NCI-H1105 (cell line): ENCODE results near the gene LRCH2.
"Not testable (repeated sequence)": the region's sequence is repeated elsewhere in the genome, so short reads cannot be mapped to it uniquely, and the experiment has no call there.

Experiments used
- DNase-seq: peaks from one replicate; lab custom pipeline; 2025; lab: John Stamatoyannopoulos, UW

LRCH2 gene, protein sequence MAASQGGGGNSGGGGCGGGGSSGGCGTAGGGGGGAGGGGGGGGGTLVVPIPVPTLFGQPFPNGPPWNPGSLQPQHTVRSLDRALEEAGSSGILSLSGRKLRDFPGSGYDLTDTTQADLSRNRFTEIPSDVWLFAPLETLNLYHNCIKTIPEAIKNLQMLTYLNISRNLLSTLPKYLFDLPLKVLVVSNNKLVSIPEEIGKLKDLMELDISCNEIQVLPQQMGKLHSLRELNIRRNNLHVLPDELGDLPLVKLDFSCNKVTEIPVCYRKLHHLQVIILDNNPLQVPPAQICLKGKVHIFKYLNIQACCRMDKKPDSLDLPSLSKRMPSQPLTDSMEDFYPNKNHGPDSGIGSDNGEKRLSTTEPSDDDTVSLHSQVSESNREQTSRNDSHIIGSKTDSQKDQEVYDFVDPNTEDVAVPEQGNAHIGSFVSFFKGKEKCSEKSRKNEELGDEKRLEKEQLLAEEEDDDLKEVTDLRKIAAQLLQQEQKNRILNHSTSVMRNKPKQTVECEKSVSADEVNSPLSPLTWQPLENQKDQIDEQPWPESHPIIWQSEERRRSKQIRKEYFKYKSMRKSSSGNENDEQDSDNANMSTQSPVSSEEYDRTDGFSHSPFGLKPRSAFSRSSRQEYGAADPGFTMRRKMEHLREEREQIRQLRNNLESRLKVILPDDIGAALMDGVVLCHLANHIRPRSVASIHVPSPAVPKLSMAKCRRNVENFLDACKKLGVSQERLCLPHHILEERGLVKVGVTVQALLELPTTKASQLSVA

DNA sequence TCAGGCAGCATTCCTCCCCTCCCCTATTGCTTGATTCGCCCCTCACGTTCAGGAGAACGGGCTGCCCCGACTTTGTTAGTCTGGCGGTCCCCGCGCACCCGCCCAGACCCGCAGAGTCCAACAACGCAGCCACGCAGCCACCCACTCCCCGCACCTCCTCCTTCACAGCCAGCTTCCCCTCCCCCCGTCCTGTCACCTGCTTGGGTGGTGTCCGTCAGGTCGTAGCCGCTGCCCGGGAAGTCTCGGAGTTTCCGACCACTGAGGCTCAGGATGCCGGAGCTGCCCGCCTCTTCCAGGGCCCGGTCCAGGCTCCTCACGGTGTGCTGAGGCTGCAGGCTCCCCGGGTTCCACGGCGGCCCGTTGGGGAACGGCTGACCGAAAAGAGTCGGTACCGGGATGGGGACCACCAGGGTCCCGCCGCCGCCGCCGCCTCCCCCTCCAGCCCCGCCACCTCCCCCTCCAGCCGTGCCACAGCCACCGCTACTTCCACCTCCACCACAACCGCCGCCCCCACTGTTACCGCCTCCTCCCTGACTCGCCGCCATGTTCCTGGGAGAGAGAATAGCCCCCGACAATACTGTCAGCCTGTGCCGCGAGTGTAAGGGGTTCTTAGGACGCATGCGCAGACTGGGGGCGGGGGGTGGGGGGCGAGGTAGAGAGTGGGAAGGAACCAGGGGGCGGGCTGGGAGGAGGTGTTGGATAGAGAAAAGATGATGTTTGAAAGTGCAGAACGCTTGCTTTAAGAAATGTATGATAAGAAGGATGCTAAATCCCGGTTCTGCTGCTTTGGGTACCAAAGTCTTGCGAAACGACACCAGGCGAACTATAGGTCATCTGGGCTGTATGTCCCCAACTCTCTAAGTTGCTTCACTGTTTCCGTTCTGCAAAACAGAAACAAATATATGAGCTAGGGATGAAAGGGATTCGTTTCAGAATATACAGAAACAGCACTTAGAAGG, at the start of gene LRCH2:
Gene LRCH2, minus strand, starts transcription at position 600 of the 959 bp plus-strand sequence. Its CDS starts 55 bp downstream, at position 545.
- peak; percentile 21 for DNase-seq

DNA sequence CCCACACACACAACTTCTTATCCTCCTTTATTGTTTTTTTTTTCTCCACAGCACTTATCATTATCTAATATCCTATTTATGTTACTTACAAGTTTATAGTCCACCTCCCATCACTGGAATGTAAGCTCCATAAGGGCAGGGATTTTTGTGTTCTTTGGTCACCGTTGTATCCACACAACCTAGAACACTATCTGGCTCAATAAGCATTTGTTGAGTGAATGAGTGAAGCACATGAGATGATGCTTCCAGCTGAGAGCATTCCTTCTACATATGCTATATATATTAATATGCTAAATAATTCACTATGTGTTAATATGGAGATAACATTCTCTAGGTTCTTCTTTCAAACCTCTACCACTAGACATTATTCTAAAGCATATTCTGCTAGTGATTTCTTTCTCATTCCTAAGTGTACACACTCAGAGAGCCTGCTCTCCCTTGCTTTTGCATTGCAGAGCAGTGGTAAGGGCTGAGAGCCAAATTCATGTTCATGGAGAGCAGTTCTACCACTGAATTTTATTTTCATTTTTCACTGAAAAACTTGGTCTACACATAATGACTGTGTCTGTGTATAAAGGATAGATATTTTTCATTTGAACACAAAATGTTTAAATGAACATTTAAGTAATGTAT, 35.3 kb upstream of the LRCH2 start:
- DNase-seq, result no peak

DNA sequence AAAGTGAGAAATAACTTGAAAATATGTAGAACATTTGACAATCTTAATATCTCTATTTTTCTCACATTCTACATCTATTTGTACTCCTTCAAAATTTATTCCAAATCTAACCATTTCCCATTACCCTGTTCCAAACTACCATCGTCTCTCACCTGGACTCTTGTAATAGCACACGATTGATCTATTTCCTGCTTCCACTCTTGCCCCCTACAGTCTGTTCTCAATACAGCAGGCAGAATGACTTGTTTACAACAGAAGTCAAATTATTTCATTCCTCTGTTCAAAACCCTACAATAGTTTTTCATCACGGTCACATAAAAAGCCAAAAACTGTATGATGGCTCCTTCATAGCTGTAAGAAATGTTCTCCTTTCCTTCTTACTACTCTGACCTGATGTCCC, 34.5 kb upstream of the LRCH2 start:
- no peak for DNase-seq

DNA sequence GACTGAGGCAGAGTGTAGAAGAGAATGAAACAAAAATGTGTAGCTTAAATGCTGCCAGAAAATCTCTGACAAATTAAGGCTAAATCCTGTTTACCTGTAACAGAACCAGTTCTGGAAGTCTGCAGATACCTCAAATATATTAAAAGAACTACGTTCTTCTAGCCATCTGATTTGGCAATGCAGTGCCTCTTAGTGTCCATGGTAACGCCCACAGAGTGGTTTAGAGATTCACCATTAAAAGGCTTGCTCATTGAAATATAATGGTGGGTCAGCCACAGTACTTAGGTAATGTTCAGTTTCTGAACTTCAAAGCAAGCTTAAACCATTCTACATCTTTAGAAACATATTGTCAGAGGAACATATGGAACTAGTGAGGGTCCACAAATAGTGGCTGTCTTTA, 32.4 kb upstream of the LRCH2 start:
- DNase-seq, result peak; percentile 0

DNA sequence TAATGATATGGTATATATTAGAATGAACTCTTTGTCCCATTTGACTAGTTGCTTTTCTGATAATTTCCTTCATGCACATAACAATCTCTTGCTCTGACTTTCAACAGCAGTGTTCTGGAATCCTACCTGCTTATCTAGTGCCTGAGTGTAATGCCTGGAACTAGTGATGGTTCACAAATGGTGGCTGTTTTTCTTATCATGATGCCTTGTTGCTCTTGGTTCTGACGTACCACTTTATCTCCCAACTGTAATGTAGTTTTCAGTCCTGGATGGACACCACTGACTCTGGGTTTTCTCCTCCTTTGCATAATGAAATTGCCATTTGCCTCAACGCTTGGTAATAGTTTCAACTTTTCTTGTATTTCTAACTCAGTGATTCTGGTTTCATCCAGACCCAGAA, 30.1 kb upstream of the LRCH2 start:
- DNase-seq, result no peak

DNA sequence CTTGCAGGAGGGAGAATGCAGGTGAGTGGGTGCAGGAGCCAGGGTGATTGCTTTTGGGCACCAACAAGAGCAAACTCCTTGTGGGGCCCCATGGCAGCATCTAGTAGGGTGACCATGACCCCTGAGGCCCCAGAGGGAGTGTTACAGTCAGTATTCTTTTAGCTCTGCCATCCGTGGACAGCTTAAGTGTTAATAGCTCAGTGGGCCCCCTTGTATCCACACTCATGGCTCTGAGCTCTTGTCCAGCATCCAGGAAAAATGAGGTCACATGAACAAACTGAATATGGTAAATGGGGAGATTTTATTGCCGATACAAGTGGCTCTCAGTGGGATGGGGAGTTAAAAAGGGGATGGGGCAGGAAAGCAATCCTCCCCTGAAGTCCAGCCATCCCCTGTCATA, 27.3 kb upstream of the LRCH2 start:
- DNase-seq, result no peak

DNA sequence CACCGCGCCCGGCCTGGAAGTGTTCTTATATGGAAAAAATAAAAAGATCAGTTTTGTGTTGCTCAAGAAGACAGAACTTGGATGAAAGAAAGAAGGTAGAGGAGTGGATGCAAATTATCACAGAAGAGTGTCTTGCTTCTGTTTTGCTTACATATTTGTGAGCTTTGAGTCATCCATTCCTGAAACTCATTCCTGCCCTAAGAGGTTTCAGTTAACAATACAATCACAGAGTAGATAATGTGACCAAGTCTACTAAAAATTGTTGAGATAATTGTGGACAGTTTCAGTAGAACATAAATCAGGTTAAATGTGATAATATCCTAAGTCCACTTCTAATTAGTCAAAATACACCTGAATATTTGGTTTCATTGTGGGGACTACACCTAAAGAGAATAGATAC, 26.4 kb upstream of the LRCH2 start:
- DNase-seq, result no peak

DNA sequence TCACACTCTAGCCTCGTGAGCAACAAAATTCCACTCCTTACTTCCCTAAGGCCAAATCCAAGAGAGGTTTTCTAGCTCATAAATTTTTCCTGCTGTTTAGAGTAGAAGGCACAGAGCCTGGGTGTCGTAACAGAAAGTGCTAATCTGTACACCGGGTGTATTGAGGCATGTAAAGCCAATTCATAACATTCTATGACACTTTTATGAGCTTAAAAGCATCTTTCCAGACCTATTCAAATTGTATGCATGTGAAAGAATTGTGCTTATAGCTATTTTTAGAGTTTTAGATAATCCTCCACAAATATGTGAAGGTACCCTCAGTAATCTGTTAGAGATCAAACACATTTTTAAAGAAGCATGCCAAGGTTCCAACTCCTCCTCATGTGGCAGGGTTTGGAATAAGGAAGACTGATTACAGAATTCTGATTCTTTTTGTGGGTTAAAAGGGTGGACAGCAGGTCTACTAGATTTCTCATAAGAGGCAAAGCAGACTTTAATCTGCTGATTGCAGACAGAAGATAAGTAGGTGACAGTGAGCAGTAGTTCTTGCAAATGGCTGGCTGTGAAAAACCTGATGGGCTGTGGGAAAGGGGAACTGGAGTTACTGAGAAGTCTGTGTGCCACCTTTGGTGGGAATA, 25.5 kb upstream of the LRCH2 start:
- no peak for DNase-seq

DNA sequence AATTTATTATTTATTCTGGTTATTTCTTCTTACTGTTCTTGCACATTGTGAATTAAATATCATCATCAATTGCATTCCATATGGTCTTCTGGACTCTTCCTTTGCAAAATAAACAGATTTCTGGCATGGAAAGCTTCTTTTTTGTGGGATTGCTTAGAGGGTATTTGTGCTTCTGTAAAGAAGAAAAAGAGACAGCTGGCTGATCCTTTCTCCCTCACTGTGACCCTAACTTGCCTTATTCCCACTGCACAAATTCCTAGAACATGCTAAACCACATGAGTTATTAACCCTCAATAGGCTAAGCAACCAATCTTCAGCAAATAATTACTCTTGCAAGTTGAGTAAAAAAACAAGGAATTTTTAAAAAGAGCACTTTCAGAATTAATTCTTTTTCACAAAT, 23.8 kb upstream of the LRCH2 start:
- DNase-seq, result no peak

DNA sequence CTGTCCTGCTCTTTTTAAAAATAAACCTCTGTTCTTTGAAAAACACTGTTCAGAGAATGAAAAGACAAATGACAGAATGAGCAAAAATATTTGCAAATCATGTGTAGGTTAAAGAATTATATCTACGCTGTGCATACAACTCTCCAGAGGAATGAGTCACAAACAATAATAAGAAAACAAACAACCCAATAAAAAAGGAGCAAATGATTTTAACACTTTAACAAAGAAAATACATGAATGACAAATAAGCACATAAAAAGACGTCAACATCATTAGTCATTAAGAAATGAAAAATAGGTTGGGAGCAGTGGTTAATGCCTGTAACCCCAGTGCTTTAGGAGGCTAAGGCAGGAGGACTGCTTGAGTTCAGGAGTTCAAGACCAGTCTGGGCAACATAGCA, 21.1 kb upstream of the LRCH2 start:
- no peak for DNase-seq

DNA sequence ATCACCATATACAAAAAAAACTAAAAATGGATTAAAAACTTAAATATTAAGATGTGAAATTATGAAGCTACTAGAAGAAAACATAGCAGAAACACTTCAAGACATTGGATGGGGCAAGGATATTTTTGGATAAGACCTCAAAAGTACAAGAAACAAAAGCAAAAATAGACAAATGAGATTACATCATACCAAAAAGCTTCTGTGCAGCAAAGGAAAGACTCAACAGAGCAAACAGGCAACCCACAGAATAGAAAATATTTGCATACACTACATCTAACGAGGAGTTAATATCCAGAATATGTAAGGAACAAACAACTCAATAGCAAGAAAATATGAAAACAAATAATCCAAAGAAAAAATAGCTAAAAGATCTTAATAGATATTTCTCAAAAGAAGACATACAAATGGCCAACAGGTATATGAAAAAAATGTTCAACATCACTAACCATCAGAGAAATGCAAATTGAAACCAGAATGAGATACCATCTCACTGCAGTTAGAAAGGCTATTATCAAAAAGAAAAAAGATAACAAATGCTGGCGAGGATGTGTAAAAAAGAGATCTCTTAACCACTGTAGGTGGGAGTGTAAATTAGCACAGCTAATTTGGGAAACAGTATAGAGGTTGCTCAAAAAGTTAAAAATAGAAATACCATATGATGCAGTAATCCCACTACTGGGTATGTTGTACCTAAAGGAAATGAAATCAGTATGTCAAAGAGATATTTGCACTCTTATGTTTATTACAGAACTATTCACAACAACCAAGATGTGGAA, 17.8 kb upstream of the LRCH2 start:
- no peak for DNase-seq

DNA sequence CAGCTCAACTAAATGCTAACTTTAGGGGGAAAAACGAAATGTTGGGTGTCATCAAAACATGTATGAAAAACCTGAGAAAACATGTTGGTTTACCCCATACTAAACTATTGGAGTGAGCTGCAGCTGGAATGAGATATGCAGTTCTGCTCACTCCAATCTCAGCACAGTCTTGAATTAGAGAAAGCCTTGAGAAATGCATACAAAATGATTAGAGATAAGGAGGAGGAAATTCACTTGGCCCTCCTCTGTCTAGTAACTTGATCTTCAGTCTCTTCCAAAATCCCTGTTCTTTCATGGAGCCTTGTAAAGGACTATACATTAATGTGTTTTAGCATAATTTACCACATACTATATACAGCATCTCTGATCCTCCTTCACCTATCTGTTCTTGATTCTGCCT, 3.2 kb upstream of the LRCH2 start:
- DNase-seq, result no peak

DNA sequence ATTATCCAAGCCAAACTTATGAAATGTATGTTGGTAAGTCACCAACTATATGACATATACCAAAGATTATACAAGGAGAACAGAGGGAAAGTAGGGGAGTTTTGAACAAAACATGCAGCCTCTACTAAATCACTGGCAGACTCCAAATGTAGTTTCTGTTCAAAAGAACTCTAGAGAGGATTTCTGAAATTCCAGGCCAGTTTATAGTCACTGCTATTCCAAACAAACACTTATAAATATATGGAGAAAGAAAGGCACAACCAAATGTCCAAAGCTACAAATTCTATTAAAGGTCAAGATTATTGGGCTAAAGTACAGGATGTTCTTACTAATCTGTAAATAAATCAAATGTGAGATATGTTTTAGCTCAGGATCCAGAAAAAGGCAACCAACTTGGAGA, 2.7 kb upstream of the LRCH2 start:
- no peak for DNase-seq

DNA sequence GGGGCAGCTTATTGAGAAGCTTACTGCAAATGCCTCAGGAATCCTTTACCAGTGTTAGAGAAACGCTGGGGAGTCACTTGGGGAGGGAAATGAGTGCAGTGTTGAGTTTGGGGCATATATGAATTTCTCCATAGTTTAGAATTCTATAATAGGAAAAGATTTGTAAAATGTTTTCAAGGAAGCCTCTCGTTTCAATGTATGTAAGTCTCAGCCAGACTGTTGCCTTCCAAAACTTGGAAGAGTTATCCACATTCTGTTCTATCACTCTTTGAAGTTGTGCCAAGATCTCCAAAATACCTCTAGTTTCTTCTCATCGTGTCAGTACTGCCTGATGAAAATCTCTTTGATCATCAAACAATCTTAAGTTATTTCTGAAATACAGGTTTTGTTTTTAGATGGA, 565 bp upstream of the LRCH2 start:
- no peak for DNase-seq

DNA sequence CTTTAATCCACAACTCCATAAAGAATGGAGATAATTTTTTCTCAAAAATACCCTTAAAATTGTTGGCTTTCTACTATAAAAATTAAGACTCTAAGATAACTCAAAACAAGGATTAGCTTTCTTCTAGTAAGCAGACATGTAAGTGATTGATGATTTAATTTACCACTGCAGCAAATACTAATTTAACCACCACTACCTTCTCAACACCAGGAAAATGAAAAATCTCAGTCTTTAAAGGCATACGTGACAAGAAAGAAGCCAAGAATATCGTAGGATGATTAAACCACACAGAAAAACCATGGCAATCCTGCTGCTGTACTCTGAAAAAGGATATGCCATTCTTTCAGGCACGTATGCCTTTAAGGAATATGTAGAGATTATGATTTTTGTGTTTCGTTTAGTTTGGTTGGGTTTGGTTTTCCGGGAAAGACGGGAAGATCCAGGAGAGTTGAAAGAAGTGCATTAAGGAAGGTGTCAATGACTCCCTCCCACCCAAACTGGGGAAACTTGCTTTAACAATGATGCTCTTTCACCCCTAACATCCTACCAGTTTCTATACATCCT, 881 bp downstream of the LRCH2 start:
- no peak for DNase-seq

DNA sequence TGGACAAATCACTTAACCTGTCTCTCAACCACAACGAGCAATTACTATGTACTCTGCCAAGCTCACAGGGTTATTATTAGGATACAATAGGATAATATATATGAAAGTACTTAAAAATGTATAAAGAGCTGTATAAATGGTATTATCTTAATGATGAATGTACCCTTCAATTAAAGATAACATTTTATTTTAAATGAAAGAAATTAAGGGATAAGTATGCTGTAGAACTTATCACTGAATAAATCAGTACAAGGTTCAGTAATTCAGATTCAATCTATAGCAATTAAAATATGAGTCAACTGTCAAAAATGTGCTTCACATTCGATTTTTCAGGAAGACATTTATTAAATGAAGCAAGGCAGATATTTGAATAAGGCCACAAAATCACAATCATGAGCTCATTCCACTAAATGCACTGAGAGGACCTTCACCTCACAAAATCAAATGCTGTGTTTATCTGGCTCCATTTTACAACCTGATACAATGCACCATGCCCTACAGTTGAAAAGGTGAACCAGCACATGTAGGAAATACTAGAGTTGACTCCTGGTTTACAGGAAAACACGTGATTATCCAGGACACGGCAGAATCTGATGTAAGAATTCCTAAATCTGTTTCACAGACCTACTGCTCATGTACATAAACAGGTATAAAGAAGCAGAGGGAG, 4.4 kb downstream of the LRCH2 start:
- DNase-seq, result peak; percentile 6

DNA sequence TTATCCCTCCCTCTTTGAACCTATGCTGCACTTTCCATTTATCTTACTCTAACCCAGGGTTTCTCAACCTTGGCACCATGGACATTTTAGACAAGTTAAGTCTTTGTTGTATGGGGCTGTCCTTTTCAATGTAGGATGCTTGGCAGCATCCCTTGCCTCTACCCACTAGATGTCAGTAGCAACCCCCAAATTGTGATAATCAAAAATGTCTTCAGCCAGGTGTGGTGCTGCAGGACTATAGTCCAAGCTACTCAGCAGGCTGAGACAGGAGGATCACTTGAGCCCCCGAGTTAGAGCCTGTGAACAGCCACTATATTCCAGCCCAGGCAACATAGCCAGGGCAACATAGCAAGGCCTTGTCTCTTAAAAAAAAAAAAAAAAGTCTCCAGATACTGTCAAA, 7.0 kb downstream of the LRCH2 start:
- DNase-seq, result peak; percentile 28

DNA sequence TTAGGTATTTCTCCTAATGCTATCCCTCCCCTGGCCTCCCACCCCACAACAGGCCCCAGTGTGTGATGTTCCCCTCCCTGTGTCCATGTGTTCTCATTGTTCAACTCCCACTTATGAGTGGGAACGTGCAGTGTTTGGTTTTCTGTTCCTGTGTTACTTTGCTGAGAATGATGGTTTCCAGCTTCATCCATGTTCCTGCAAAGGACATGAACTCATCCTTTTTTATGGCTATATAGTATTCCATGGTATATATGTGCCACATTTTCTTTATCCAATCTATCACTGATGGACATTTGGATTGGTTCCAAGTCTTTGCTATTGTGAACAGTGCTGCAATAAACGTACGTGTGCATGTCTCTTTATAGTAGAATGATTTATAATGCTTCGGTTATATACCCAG, 16.6 kb downstream of the LRCH2 start:
- DNase-seq, result not testable (repeated sequence)

DNA sequence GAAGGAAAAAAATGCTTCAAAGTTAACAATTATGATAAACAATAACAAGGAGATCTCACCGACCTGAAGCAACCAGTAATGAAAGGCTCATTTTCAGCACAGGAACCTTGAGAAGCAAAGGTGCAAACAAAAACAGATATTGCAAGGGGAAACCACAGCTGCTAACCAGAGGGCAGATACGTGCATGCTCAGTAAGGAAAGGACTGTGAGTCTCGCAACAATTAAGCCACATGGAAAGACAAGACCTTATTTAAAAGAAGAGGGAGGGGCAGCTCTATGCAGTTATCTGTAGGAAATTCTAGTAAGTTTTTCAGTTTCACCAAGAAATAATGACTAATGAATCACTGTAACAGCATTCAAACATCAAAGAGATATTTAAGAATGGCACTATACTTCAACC, 19.3 kb downstream of the LRCH2 start:
- no peak for DNase-seq

DNA sequence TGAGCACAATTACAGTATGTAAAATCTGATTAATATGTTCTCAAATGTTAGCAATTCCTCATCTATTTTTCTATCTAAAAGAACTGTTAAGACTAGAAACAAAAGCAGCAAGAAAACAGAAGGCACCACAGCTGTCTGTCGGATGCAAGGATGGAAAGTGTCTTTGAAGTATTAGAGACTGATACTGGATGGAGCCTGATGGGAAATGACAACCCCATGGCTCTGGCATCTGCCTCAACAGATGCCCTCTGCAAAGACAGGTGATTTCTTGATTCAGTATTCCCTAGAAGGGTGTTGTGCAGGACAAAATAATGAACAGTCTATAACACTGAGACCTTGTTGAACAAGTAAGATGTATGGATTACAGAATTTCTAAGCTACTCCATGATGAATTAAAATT, 19.7 kb downstream of the LRCH2 start:
- DNase-seq, result no peak
